HepG2 (cell line): ENCODE data around the gene NUP93. TPM values are rescaled to one million over a fixed set of nuclear protein-coding genes. Genes with fewer than 3 reads are reported as not detected.

Experiments
- AGO2 ChIP-seq: fragments of 200-400 bp; formaldehyde crosslinking; optimal IDR thresholded peaks from 2 replicates; pipeline ENCODE3; 2017; ENCODE audit warnings: mild to moderate bottlenecking, low read depth, low read length, moderate library complexity
- ARNT ChIP-seq: fragments of 450-650 bp; IDR thresholded peaks from 2 replicates; pipeline ENCODE4 v1.6.1; 2017
- ATF6 ChIP-seq: sonication (generic); formaldehyde crosslinking; conservative IDR thresholded peaks from 2 replicates; pipeline ENCODE4 v1.4.0; 2020; ENCODE audit warnings: missing genetic modification reagents
- CREB1 ChIP-seq, 2 experiments: fragments of 450-650 bp in 1 of 2; IDR thresholded peaks; 2 replicates each; pipeline ENCODE4 v1.6.1; 2016 to 2017; ENCODE audit warnings: control low read depth in 1 of 2, mild to moderate bottlenecking in 1 of 2, missing compliant biosample characterization in 1 of 2, missing genetic modification characterization in 1 of 2
- GABPA ChIP-seq, 2 experiments: IDR thresholded peaks; 2 replicates each; pipeline ENCODE4 v1.6.1; 2011 to 2016; ENCODE audit warnings: low read depth in 2 of 2, low read length in 1 of 2, missing biosample characterization in 1 of 2, missing genetic modification characterization in 1 of 2
- GATA4 ChIP-seq: sonication (generic); IDR thresholded peaks from 2 replicates; pipeline ENCODE4 v1.6.1; 2016; ENCODE audit warnings: antibody characterized with exemption, low read depth, borderline replicate concordance
- HDAC6 ChIP-seq: fragments of 200-600 bp; sonication (generic); IDR thresholded peaks from 2 replicates; pipeline ENCODE4 v1.7.0; 2017; ENCODE audit warnings: mild to moderate bottlenecking, antibody characterized with exemption, low read length, low read depth
- IRF2 ChIP-seq: IDR thresholded peaks from 2 replicates; pipeline ENCODE4 v1.6.1; 2018; ENCODE audit warnings: missing genetic modification reagents, missing compliant biosample characterization
- JUN ChIP-seq: sonication (generic); formaldehyde crosslinking; IDR thresholded peaks from 2 replicates; pipeline ENCODE4 v1.4.0; 2020; ENCODE audit warnings: mild to moderate bottlenecking, missing genetic modification reagents
- KDM4B ChIP-seq: sonication (generic); formaldehyde crosslinking; IDR thresholded peaks from 2 replicates; pipeline ENCODE4 v1.4.0; 2020; ENCODE audit warnings: missing genetic modification reagents
- KMT2A ChIP-seq: sonication (generic); formaldehyde crosslinking; IDR thresholded peaks from 2 replicates; pipeline ENCODE4 v1.4.0; 2020; ENCODE audit warnings: missing genetic modification reagents
- MAFG ChIP-seq: sonication (generic); formaldehyde crosslinking; IDR thresholded peaks from 2 replicates; pipeline ENCODE4 v1.5.1; 2020; ENCODE audit warnings: mild to moderate bottlenecking, missing genetic modification reagents
- NFKBIZ ChIP-seq: IDR thresholded peaks from 2 replicates; pipeline ENCODE4 v1.6.1; 2018; ENCODE audit warnings: missing genetic modification reagents, missing compliant biosample characterization
- RAD21 ChIP-seq: fragments of 450-650 bp; formaldehyde crosslinking; IDR thresholded peaks from 2 replicates; pipeline ENCODE4 v1.5.0; 2020; ENCODE audit warnings: mild to moderate bottlenecking
- SKI ChIP-seq: fragments of 450-650 bp; IDR thresholded peaks from one replicate; pipeline ENCODE4 v1.6.1; 2018; ENCODE audit warnings: mild to moderate bottlenecking; ENCODE audit not compliant: partially characterized antibody
- SOX5 ChIP-seq: IDR thresholded peaks from 2 replicates; pipeline ENCODE4 v1.6.1; 2016; ENCODE audit warnings: borderline replicate concordance
- SRY ChIP-seq: sonication (generic); formaldehyde crosslinking; IDR thresholded peaks from 2 replicates; pipeline ENCODE4 v1.8.0; 2022; ENCODE audit warnings: mild to moderate bottlenecking, missing genetic modification reagents
- THAP9 ChIP-seq: sonication (generic); formaldehyde crosslinking; IDR thresholded peaks from 2 replicates; pipeline ENCODE4; 2020; ENCODE audit warnings: missing genetic modification reagents, mild to moderate bottlenecking, borderline replicate concordance
- ZBTB1 ChIP-seq: sonication (generic); formaldehyde crosslinking; IDR thresholded peaks from 2 replicates; pipeline ENCODE4 v1.4.0; 2020; ENCODE audit warnings: missing genetic modification reagents, borderline replicate concordance
- ZBTB43 ChIP-seq: sonication (generic); formaldehyde crosslinking; conservative IDR thresholded peaks from 2 replicates; pipeline ENCODE4 v1.4.0; 2020; ENCODE audit warnings: missing genetic modification reagents
- ZFY ChIP-seq: sonication (generic); formaldehyde crosslinking; IDR thresholded peaks from 2 replicates; pipeline ENCODE4 v1.4.0; 2020; ENCODE audit warnings: missing genetic modification reagents
- ZNF230 ChIP-seq: sonication (generic); formaldehyde crosslinking; IDR thresholded peaks from 2 replicates; pipeline ENCODE4 v1.4.0; 2020; ENCODE audit warnings: mild to moderate bottlenecking, missing genetic modification reagents
- ZNF260 ChIP-seq: sonication (generic); formaldehyde crosslinking; IDR thresholded peaks from 2 replicates; pipeline ENCODE4 v1.4.0; 2020; ENCODE audit warnings: missing genetic modification reagents, low read depth, mild to moderate bottlenecking, borderline replicate concordance
- ZNF30 ChIP-seq: sonication (generic); formaldehyde crosslinking; IDR thresholded peaks from 2 replicates; pipeline ENCODE4 v1.5.0; 2020; ENCODE audit warnings: mild to moderate bottlenecking, missing genetic modification reagents
- ZNF331 ChIP-seq: sonication (generic); formaldehyde crosslinking; IDR thresholded peaks from 2 replicates; pipeline ENCODE4 v1.4.0; 2020; ENCODE audit warnings: missing genetic modification reagents
- ZNF557 ChIP-seq: sonication (generic); formaldehyde crosslinking; IDR thresholded peaks from 2 replicates; pipeline ENCODE4 v1.4.0; 2020; ENCODE audit warnings: missing genetic modification reagents
- ZNF670 ChIP-seq: sonication (generic); formaldehyde crosslinking; IDR thresholded peaks from 2 replicates; pipeline ENCODE4 v1.8.0; 2022; ENCODE audit warnings: mild to moderate bottlenecking, missing genetic modification reagents, borderline replicate concordance
- polyA plus RNA-seq, 8 experiments: library from polyadenylated mRNA; depleted of rRNA in 3 of 8; stranded (reverse) in 7 of 8; unstranded in 1 of 8; fragments of >200 nt; fragmentation: Illumina TruSeq in 4 of 8; extraction: Trizol in 4 of 8; gene quantifications; 2 replicates each; pipeline versions ENCODE4 v1.2.1 to v1.2.3, GENCODE V29; 2011 to 2016; ENCODE audit warnings: low read depth in 4 of 8, missing spikeins in 1 of 8, mixed read lengths in 1 of 8; ENCODE audit not compliant: insufficient read depth in 1 of 8
- total RNA-seq, 5 experiments: library from RNA; depleted of rRNA; stranded (reverse); fragments of >200 nt; fragmentation: Illumina TruSeq; extraction: Trizol; gene quantifications; 2 replicates each; pipeline ENCODE4 v1.2.3, GENCODE V29; 2016; ENCODE audit warnings: low read depth in 1 of 5

The NUP93 gene
- total and polyA plus RNA-seq, 2 of the 13 experiments (the other 11 are each of a cell fraction or from before 2014, with no cell fraction given): 58.5 to 140 TPM

- TF ChIP-seq GATA4: no peak
- peak; percentile 72 for TF ChIP-seq KMT2A
- no peak for TF ChIP-seq ZNF260 (CRISPR knock-in tag)
- TF ChIP-seq ZBTB43 (CRISPR knock-in tag): 0 out of 2 replicates have a peak, but pooled peaks have one; percentile 31
- TF ChIP-seq SKI: no peak
- no peak for TF ChIP-seq AGO2
- no peak for TF ChIP-seq SRY (CRISPR knock-in tag)
- no peak for TF ChIP-seq ZNF30 (CRISPR knock-in tag)
- no peak for TF ChIP-seq ATF6 (CRISPR knock-in tag)
- TF ChIP-seq SOX5: 0 out of 2 replicates have a peak, but pooled peaks have one; percentile 31
- no peak for TF ChIP-seq GABPA (IDR thresholded peaks at IDR 0.05; ENCODE audit: low read depth, low read length)
- no peak for TF ChIP-seq GABPA (CRISPR knock-in tag; IDR thresholded peaks at IDR 0.05; ENCODE audit: low read depth)
- TF ChIP-seq ZNF557 (CRISPR knock-in tag): no peak
- TF ChIP-seq HDAC6: no peak
- no peak for TF ChIP-seq MAFG (CRISPR knock-in tag)
- TF ChIP-seq RAD21 (CRISPR knock-in tag): no peak
- TF ChIP-seq ZNF230: no peak
- no peak for TF ChIP-seq THAP9
- 0 out of 2 replicates have a peak, but pooled peaks have one; percentile 17 for TF ChIP-seq ZFY (CRISPR knock-in tag)
- TF ChIP-seq ZBTB1 (CRISPR knock-in tag): no peak
- TF ChIP-seq KDM4B (CRISPR knock-in tag): no peak
- no peak for TF ChIP-seq CREB1 (IDR thresholded peaks at IDR 0.05)
- no peak for TF ChIP-seq CREB1 (CRISPR knock-in tag; IDR thresholded peaks at IDR 0.05)
- TF ChIP-seq ARNT: no peak
- TF ChIP-seq ZNF331 (CRISPR knock-in tag): peak; percentile 35; the same call in 1 of the 2 replicates
- no peak for TF ChIP-seq NFKBIZ (CRISPR knock-in tag)
- no peak for TF ChIP-seq ZNF670 (CRISPR knock-in tag)
- TF ChIP-seq IRF2 (CRISPR knock-in tag): no peak
- TF ChIP-seq JUN (CRISPR knock-in tag): no peak
Observed at GRCh38 chr16:56744996-56745640, 15.2 kb downstream of the NUP93 start (continued).
